ENCODE results near the gene TNS2.

DNA sequence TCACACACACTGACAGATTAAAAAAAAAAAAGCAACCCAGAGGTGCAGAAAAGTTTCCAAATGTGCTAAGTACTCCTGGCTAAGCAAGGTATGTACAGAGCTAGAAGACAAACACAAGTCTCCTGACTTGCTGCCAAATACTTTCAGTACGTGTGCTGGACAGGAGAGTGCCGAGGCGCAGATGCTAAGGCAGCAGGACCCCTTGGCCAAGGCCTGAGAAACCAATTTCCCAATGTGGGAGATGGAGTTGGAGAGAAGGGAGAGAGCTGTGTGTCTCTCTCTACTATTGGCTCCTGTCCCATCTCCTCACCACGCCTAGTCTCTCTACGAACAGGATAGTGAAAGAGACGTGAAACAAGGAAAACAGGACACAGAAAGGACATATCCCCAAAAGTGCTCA is 24.0 kb downstream of the TNS2 start:
- no peak for TF ChIP-seq POLR2A (IDR thresholded peaks at IDR 0.05)
- TF ChIP-seq, protein P1, sequence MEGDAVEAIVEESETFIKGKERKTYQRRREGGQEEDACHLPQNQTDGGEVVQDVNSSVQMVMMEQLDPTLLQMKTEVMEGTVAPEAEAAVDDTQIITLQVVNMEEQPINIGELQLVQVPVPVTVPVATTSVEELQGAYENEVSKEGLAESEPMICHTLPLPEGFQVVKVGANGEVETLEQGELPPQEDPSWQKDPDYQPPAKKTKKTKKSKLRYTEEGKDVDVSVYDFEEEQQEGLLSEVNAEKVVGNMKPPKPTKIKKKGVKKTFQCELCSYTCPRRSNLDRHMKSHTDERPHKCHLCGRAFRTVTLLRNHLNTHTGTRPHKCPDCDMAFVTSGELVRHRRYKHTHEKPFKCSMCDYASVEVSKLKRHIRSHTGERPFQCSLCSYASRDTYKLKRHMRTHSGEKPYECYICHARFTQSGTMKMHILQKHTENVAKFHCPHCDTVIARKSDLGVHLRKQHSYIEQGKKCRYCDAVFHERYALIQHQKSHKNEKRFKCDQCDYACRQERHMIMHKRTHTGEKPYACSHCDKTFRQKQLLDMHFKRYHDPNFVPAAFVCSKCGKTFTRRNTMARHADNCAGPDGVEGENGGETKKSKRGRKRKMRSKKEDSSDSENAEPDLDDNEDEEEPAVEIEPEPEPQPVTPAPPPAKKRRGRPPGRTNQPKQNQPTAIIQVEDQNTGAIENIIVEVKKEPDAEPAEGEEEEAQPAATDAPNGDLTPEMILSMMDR (IDR thresholded peaks at IDR 0.05): no peak
